ENCODE measurements around the gene BICDL2. TPM values are rescaled to one million over a fixed set of nuclear protein-coding genes. Genes with fewer than 3 reads are reported as not detected.

BICDL2 gene
- polyA plus RNA-seq, 2 of the 4 experiments (the other 2 are of a cell fraction): not detected

DNA sequence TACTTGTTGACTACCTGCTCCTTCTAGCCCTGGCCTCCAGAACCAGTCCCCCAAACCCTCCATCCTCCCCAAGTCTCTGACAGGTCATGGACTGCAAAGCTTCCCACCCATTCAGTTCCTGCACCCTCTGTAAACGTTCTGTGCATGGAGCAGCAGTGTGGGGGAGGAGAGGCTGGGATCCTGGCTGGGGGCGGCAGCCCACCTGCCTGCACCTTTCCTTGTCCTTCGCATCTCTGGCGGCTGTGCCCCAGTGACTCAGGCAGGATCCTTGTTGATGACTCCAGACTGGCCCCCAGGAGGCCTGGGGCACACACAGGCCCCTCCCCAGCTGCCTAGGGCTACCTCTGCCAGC lies 54.9 kb downstream of the BICDL2 start:
- 67% methylated on average over 4 of the region's 4 CpGs for WGBS (ENCODE audit: missing lambda C conversion rate)
- Histone ChIP-seq H3K4me3 (no peak overlapping the region), H3K27ac (no peak overlapping the region), H3K4me2 (no peak overlapping the region), H3K9me3 (no peaks in the 10 kb centered on the region), H3K4me1 (peaks cover 18% of the 10 kb centered on the region; the same call in 2 of the 3 replicates)
- DNase-seq (ENCODE audit: low read depth in 1 of 2, low spot score in 1 of 2) (no peak), FAIRE-seq (no peak), ATAC-seq (no peak)
- TF ChIP-seq EHF (CRISPR knock-in tag; IDR thresholded peaks at IDR 0.05) (no peak), CHD2 (IDR thresholded peaks at IDR 0.05; ENCODE audit: low read length, partially characterized antibody) (no peak), ZFP36 (IDR thresholded peaks at IDR 0.05; ENCODE audit: borderline replicate concordance, partially characterized antibody) (no peak), FOXS1 (CRISPR knock-in tag; IDR thresholded peaks at IDR 0.05) (no peak), JUNB (IDR thresholded peaks at IDR 0.05) (no peak), NR3C1 (IDR thresholded peaks at IDR 0.05) (no peak), ZNF302 (CRISPR knock-in tag; IDR thresholded peaks at IDR 0.05) (no peak), FOSL2 (IDR thresholded peaks at IDR 0.05) (no peak), FOSL2 (CRISPR knock-in tag; IDR thresholded peaks at IDR 0.05) (no peak), CBX2 (IDR thresholded peaks at IDR 0.05; ENCODE audit: borderline replicate concordance, low read depth) (no peak), SMC3 (IDR thresholded peaks at IDR 0.05) (no peak), CHD4 (IDR thresholded peaks at IDR 0.05; ENCODE audit: borderline replicate concordance) (no peak), TFCP2L1 (CRISPR knock-in tag; IDR thresholded peaks at IDR 0.05) (no peak)
- TF ChIP-seq, protein P1, sequence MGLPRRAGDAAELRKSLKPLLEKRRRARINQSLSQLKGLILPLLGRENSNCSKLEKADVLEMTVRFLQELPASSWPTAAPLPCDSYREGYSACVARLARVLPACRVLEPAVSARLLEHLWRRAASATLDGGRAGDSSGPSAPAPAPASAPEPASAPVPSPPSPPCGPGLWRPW (IDR thresholded peaks at IDR 0.05): no peak
- POLR2A ChIA-PET: no interaction called here
- CTCF ChIA-PET: interaction anchor here (0.9 to 3.9 kb wide), 9 partner anchors 10 to 74 kb away, joined by 3 to 27 read pairs (median 4); partner anchors contain the start of gene PAQR4

DNA sequence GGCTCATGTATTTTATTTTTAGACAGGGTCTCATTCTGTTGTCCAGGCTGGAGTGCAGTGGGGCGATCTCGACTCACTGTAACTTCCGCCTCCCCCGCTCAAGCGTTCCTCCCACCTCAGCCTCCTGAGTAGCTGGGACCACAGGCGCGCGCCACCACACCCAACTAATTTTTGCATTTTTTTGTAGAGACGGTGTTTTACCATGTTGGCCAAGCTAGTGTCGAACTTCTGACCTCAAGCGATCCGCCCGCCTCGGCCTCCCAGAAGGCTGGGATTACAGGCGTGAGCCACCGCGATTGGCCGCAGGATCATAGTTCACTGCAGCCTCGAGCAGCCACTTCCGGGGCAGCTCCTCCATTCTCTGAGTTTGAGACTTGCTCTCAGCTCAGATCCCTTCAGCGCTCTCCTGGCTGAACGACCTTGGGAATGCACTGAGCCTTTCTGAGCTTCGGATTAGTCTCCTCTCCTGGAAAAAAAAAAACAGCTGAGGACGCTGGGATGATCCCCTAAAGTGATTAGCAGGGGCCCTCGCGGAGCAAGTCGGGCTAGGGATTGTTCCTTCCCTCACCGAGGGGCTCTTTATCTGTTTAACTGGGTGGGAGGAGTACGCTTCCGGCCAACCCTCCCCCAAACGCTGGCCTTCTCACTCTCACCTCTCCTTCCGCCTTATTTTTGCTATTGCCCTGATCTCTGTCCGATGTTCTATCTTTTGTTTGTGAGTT lies 55.4 kb downstream of the BICDL2 start:
- peak overlapping the region; percentile 85 for H3K4me2 ChIP-seq
- TF ChIP-seq FOXS1 (CRISPR knock-in tag; IDR thresholded peaks at IDR 0.05) (no peak), EHMT2 (IDR thresholded peaks at IDR 0.05; ENCODE audit: low read depth) (no peak), CBX2 (IDR thresholded peaks at IDR 0.05; ENCODE audit: borderline replicate concordance, low read depth) (no peak), FOSB (CRISPR knock-in tag; IDR thresholded peaks at IDR 0.05) (no peak), RARB (CRISPR knock-in tag; IDR thresholded peaks at IDR 0.05) (no peak), RFX5 (IDR thresholded peaks at IDR 0.05) (no peak)
- TF ChIP-seq, protein P2, sequence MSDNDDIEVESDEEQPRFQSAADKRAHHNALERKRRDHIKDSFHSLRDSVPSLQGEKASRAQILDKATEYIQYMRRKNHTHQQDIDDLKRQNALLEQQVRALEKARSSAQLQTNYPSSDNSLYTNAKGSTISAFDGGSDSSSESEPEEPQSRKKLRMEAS (IDR thresholded peaks at IDR 0.05): no peak
- no peak for DNase-seq (ENCODE audit: low read depth in 1 of 2, low spot score in 1 of 2)
- H3K9me3 ChIP-seq: no peaks in the 10 kb centered on the region
- peaks cover 18% of the 10 kb centered on the region; the same call in 2 of the 3 replicates for H3K4me1 ChIP-seq
- H3K27ac ChIP-seq: peak overlapping the region; percentile 91 to 95
- peak overlapping the region; percentile 71 for H3K4me3 ChIP-seq
- ChIA-PET POLR2A (interaction anchor here (0.6 to 2.2 kb wide), 4 partner anchors 9 to 43 kb away, joined by 3 to 13 read pairs (median 6); partner anchors contain the start of genes PAQR4 and TNFRSF12A), CTCF (interaction anchor here (0.9 to 3.9 kb wide), 7 partner anchors 9 to 148 kb away, joined by 3 to 27 read pairs (median 4); partner anchors contain the start of gene PAQR4)
- FAIRE-seq: no peak
- 96% methylated on average over 33 of the region's 33 CpGs for WGBS (ENCODE audit: missing lambda C conversion rate)
- ATAC-seq: no peak

DNA sequence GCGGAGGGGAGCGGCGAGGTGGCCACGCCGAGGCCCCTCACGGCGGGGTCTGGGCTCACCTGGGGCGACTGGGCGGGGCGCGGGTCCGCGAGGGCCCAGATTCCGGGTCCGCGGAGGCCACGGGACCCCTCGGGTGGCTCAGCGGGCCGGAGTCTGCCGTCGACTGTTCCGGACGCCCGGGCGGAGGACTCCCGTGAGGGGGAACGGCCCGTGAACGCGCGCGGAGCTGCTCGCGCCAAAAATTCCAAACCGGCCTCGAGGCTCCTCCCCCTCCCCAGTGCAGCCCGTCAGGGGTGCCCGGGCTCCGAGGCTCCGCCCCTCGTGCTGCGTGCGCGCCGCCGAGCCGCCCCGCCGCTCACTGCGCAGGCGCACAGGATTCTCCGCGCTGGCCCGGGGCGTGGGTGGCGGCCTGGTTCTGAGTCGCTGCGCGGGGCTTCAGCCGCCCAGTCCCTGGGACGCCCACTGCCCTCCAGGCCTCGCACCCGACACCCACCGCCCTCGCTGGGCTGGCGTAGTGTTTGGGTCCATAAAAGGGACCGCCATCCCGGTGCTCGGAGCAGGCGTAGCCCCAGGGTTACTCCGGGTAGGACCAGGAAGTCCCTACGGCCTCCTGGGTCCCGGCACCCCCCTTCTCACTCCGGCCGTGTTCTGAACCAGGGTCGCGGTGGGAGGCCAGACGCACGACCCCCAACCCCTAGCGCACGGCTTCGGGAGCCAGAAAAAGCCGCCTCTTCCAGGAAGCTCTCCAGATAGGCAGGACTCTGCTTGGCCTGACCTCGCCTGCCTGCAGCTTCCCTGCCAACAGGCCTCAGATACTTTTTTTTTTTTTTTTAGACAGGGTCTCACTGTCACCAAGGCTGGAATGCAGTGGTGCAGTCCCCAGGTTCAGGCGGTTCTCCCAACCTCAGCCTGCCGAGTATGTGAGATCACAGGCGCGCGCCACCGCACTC lies 56.2 kb downstream of the BICDL2 start, which contains the start of gene PKMYT1:
PKMYT1 (minus strand) TSS at position 220 of the 950 bp plus-strand sequence. CDS start 789 bp downstream, outside the sequence.
- CTCF ChIA-PET: interaction anchor here (0.6 to 3.9 kb wide), 10 partner anchors 9 to 149 kb away, joined by 3 to 27 read pairs (median 4); partner anchors contain the start of gene PAQR4
- TF ChIP-seq JUN (IDR thresholded peaks at IDR 0.05): peak; percentile 83 to 87
- peak; percentile 28; the same call in 1 of the 2 replicates for TF ChIP-seq RFX5 (IDR thresholded peaks at IDR 0.05)
- TF ChIP-seq HDAC2 (IDR thresholded peaks at IDR 0.05): no peak
- peak; percentile 80 for TF ChIP-seq PHF8 (IDR thresholded peaks at IDR 0.05; ENCODE audit: borderline replicate concordance, low read depth)
- TF ChIP-seq SMC3 (IDR thresholded peaks at IDR 0.05): no peak
- TF ChIP-seq, protein P2 (IDR thresholded peaks at IDR 0.05): peak; percentile 42
- TF ChIP-seq, protein P3, sequence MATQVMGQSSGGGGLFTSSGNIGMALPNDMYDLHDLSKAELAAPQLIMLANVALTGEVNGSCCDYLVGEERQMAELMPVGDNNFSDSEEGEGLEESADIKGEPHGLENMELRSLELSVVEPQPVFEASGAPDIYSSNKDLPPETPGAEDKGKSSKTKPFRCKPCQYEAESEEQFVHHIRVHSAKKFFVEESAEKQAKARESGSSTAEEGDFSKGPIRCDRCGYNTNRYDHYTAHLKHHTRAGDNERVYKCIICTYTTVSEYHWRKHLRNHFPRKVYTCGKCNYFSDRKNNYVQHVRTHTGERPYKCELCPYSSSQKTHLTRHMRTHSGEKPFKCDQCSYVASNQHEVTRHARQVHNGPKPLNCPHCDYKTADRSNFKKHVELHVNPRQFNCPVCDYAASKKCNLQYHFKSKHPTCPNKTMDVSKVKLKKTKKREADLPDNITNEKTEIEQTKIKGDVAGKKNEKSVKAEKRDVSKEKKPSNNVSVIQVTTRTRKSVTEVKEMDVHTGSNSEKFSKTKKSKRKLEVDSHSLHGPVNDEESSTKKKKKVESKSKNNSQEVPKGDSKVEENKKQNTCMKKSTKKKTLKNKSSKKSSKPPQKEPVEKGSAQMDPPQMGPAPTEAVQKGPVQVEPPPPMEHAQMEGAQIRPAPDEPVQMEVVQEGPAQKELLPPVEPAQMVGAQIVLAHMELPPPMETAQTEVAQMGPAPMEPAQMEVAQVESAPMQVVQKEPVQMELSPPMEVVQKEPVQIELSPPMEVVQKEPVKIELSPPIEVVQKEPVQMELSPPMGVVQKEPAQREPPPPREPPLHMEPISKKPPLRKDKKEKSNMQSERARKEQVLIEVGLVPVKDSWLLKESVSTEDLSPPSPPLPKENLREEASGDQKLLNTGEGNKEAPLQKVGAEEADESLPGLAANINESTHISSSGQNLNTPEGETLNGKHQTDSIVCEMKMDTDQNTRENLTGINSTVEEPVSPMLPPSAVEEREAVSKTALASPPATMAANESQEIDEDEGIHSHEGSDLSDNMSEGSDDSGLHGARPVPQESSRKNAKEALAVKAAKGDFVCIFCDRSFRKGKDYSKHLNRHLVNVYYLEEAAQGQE (IDR thresholded peaks at IDR 0.05): no peak
- TF ChIP-seq, protein P4, sequence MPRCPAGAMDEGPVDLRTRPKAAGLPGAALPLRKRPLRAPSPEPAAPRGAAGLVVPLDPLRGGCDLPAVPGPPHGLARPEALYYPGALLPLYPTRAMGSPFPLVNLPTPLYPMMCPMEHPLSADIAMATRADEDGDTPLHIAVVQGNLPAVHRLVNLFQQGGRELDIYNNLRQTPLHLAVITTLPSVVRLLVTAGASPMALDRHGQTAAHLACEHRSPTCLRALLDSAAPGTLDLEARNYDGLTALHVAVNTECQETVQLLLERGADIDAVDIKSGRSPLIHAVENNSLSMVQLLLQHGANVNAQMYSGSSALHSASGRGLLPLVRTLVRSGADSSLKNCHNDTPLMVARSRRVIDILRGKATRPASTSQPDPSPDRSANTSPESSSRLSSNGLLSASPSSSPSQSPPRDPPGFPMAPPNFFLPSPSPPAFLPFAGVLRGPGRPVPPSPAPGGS (IDR thresholded peaks at IDR 0.05): peak; percentile 89; the same call in 2 of the 3 replicates
- no peak for TF ChIP-seq NFE2L2 (conservative IDR thresholded peaks at IDR 0.05; ENCODE audit: low read length)
- 0 out of 2 replicates have a peak, but pooled peaks have one; percentile 54 for TF ChIP-seq MYC (IDR thresholded peaks at IDR 0.05; ENCODE audit: borderline replicate concordance, low read length)

More for the DNA sequence above, 56.2 kb downstream of the BICDL2 start, which contains the start of gene PKMYT1:
- DNase-seq (ENCODE audit: low read depth in 1 of 2, low spot score in 1 of 2) (peak; percentile 85 to 98), ATAC-seq (peak; percentile 70 to 82), FAIRE-seq (no peak)
- peak within 1 kb of the TSS; percentile 71 for H3K4me3 ChIP-seq
- H3K9me3 ChIP-seq: no peaks in the 10 kb centered on the region
- H3K4me1 ChIP-seq: peaks cover 18% of the 10 kb centered on the region; the same call in 2 of the 3 replicates
- H3K4me2 ChIP-seq: peak within 1 kb of the TSS; percentile 85
- POLR2A ChIA-PET: interaction anchor here (0.6 to 2.2 kb wide), 5 partner anchors 8 to 44 kb away, joined by 3 to 13 read pairs (median 4); partner anchors contain the start of genes KREMEN2, PAQR4 and TNFRSF12A
- 14% methylated on average over 48 of the region's 91 CpGs for WGBS (ENCODE audit: missing lambda C conversion rate)
- H3K27ac ChIP-seq: peak within 1 kb of the TSS; percentile 91 to 95
